ENCODE results near the gene RBM15B.
"Not testable (repeated sequence)": the region's sequence is repeated elsewhere in the genome, so short reads cannot be mapped to it uniquely, and the experiment has no call there.

Gene RBM15B

GRCh38 chr3:51378726-51379125 lies 12.4 kb upstream of the RBM15B start:
- DNase-seq = no peak

DNA sequence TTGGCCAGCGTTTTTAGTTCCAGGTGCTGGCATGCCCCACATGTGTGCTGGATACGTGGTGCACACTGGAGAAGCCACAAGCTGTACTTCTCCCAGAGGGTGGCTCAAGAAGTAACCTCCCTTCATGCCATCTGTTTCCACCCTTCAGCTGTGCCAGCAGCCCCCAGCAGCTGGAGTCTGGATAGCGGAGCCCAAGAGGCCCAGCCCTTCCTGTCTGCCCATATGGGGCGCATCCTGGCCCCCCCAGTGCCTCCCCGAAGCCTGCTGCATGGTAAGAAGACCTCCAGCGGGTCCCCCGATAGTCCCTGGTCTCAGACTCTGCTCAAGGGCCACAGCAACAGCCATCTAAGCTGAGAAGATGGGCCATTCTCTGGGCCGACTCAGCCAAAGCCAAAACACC lies 11.8 kb upstream of the RBM15B start:
- no peak for DNase-seq

GRCh38 chr3:51379746-51380455 lies 11.2 kb upstream of the RBM15B start:
- no peak for DNase-seq

DNA sequence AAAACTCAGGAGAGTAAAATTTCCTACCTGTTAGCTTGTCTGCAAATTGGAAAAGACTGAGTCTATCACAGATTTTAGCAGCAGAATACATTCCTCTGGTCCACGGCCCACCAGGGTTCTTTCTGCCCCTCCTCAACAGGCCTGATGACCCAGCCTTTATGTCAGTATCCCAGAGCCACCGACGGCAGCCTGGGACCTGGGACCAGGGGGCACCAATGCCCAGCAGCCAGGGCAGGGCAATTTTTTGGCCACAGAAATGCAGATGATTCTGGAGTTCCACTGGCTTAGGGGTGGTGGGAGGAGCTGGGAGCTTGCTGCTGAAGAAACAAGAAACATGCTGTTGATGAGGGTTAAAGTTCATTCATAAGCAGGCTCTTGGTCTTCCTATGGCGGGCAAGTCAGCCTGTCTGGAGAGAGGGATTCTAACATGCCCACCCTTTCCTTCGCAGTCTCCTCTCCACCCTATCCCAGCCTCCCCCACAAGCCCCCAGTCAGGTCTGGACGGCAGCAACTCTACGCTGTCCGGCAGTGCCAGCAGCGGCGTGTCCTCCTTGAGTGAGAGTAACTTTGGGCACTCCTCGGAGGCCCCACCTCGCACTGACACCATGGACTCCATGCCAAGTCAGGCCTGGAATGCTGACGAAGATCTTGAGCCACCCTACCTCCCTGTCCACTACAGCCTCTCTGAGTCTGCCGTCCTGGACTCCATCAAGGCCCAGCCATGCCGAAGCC lies 10.3 kb upstream of the RBM15B start:
- no peak for DNase-seq

- no peak for DNase-seq
Observed at GRCh38 chr3:51381333-51381705, 9.8 kb upstream of the RBM15B start.

DNA sequence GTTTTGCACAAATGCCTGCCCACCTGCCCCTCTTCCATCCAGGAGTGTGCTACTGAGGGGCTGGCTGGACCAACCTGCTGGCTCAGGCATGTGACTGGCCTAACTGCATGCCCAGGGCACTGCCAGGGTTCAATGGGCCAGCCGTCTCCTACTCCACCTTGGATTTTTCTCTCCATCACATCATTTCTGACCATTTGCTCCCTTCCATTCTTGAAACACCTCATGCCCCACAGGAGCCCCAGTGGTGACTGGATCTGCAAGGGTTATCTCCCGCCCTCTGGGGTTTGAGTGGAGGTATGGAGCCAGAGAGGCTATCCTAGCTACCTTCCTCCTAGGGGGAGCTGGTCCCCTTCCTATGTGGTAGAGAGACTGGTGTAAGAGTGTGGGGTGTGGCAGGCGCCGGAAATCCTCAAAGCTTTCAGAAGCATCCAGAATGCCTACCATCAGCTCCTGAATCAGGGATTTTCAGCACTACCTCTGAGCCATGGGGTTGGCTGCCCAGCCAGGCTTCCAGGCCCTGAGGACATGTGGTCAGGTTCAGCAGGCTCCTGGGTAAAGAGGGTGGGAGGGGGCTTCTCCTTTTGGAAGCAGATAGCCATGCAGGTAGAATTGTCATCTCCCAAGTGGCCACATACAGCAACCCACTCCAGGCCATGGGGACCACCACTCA lies 8.9 kb upstream of the RBM15B start:
- no peak for DNase-seq

DNA sequence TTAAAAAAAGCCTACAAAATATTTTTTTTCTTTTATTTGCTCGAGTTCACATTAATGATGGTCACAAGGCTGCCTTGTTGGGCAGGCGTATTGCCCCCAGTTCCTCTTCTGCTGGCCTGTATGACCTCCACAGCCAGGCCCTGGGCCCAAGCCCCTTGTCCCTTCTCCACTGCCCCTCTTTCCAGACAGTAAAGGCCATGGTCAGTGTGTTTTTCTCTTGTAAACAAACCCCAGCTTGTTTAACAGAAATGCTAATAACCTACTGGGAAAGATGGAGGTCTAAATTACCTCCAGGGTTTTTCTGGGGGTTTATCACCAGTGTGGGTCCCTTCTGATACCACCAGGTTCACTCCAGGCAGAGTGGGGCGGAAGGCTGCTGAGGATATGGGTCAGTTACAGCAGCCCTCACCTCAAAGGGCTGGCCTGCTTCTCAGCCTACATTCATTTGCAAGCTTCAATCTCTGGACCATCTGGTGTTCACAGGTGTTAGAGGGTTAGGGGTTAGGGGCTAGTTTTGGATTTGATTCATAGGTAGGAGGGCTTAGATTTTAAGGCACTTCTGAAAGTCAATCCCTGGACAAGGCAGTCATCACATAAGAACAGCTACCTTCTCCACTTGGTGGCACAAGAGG lies 8.0 kb upstream of the RBM15B start:
- no peak for DNase-seq

- peak in 1 of 2 experiments; percentile 31 for DNase-seq
Observed at GRCh38 chr3:51384055-51384725, 6.9 kb upstream of the RBM15B start.

DNA sequence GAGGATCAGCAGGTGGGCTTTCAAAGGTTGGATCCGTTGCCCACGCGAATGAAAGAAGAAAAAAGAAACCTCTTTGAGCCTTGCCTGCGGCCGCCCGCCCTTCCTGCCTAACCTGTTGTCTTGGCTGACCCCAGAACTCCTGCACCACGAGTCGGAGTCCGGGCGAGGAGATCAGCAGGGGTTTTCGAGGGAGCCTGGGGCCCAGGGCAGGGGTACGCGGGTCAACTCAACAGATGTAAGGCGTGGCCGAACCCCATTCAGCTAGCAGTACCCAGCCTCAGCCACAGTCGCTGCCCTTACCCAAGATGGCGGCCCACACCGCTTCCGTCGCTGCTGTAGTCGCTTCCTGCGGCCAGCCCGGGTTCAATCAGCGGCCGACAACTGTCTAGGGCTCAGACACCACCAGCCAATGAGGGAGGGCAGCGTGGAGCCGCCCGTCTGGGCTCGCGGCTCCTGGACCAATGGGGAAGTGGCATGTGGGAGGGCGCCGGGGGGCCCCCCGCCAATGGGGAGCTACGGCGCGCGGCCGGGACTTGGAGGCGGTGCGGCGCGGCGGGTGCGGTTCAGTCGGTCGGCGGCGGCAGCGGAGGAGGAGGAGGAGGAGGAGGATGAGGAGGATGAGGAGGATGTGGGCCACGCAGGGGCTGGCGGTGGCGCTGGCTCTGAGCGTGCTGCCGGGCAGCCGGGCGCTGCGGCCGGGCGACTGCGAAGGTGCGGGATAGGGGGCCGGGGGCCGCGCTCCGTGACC lies 6.2 kb upstream of the RBM15B start, which contains the start of gene MANF:
MANF (plus strand) TSS at position 566 of the 748 bp plus-strand sequence; CDS start at position 618, 52 bp downstream.
- DNase-seq = peak; percentile 95 to 97

DNA sequence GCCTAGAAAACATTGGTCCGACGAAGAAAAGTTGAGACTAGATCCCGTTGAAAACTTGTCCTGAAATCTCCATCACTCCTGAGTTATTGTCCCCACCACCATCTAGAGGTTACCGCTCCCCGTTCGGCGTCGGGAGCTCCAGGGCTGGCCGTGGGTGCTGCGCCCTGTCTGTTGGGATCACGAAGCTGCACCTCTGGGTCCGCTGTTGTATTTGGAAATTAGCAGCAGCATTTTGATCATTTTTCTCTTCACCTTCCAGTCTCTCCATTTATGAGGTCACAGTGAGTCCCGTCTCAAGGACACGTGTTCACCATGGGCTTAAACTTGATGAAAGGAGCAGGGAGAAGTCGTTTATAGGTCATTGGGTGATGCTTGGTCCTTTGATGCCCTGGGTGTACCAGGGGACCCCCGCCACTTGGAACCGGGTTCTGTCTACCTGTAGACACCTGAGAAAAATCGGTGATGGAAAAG lies 5.4 kb upstream of the RBM15B start:
- DNase-seq = no peak

DNA sequence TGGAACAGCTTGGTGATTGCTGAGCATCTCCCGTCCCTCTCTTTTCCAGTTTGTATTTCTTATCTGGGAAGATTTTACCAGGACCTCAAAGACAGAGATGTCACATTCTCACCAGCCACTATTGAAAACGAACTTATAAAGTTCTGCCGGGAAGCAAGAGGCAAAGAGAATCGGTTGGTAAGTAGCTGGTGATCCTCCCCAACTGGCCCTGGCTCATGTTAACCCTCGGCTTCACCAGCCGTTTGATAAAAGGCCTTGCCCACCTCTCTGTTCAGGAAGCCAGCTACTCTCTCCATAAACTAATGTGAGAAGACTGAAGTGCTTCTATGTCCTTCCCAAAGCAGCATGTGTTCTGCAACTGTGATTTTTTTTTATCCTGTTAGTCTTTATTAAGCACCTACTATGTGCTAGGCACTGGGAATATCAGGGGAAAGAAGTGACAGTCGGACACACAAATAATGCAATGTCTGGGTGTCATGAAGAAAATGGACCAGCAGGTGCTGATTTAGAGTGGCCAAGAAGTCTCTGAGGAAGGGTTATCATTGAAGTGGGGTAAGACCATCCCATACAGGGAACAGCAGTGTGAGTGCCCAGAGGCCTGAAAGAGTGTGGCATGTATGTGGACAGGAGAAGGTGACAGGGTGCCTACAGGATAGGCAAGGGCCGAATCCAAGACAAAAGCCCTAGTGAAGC lies 4.8 kb upstream of the RBM15B start:
- DNase-seq = no peak

DNA sequence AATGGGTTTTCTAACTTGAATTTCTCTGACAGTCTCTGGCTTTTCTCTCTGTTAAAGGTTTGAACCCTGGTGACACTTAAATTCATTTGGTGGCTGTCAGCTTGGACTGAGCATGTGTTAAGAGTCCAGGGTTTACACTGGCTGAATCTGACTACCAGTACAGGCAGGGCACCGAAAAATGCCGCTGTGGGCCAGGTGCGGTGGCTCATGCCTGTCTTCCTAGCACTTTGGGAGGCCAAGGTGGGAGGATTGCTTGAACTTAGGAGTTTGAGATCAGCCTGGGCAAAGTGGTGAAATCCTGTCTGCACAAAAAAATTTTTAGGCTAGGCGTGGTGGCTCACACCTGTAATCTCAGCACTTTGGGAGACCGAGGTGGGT lies 4.2 kb upstream of the RBM15B start:
- DNase-seq = no peak

DNA sequence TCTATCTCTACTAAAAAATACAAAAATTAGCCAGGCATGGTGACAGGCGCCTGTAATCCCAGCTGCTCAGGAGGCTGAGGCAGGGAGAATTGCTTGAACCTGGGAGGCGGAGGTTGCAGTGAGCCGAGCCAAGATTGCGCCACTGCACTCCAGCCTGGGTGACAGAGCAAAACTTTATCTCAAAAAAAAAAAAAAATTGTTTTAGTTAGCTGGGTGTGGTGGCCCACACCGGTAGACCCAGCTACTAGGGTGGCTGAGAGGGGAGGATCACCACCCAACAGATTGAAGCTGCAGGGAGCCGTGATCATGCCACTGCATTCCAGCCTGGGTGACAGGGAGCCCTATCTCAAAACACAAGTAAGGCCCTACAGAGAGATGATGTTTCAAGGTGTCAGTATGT lies 3.8 kb upstream of the RBM15B start:
- DNase-seq = not testable (repeated sequence)

- DNase-seq = no peak
Observed at GRCh38 chr3:51388286-51389029, 2.6 kb upstream of the RBM15B start.

DNA sequence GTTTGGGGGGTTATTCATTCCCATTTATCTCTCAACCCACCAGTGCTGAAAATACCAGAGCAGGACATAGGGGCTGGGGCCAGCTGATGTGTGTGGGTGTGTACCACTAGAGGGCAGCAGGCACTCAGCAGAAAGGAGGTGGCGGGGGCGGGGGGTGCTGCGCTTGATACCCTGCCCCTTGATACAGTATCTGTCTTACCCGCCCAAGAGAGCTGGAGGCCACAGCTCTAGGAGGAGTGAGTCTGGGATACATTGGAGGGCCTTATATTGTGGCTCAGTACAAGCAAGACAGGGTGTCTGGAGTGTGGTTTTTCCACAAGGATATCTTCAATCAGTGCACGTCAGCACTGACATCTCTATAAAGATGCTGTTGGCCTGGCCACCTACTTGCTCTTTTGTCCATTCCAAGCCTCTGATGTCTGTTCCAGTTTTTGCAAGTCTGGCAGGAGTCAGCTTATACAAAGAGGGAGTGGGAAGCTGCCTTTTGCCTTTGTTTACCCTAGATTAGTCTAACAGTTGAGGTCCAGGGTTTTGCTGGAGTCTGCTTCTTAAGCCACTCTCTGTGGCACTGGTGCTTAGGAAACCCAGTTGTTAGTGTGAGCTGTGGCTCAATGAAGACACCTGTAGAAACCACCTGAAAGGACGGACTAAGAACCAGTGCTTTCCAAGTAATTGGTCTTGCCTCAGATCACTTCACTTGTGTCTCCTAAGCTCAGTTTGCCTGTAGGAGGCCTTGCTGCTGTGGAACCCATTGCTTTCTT lies 1.5 kb upstream of the RBM15B start:
- peak; percentile 57 to 62 for DNase-seq

DNA sequence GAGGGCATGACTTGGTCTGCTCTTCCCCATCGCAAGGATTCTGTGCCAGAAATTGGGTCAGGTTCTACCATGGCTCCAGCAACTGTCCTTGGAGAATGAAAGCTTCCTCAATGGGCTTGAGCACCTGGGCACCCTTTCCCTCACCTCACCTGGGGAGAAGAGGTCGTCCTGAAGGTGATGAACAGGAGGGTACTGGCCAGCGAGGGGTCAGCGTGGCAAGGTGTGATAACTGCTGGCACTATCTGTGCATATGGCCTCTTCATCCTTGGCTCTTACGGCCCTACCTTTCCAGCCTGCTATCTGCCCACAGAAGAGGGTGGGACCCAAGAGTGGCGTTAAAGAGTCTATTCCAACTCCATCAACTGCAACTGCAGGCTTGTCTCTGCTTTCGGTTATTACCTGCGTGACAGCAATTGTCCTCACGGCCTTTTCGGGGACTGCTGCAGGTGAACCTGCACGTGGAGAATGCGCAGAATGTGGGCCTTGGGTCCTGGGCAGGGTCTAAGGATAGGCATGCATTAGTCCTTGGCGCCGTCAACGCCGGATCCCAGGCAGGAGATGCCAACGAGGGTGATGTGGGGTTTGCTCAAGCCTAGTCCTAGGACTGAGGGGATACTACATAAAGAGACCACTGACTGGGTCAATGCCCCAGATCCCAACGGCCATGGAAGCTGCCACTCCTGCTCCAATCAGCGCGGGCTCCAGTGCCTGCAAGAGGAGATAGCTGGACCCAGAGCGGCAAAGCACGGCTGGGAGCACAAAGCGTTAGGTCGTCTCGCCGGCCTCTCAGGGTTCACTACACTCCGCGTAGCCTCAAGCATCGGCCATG lies 625 bp upstream of the RBM15B start:
- DNase-seq = no peak

GRCh38 chr3:51391566-51392354 lies 675 bp downstream of the RBM15B start:
- peak; percentile 41 to 43 for DNase-seq
